Liver (tissue), 9 donors: ENCODE measurements around the gene DLX2. TPM values are rescaled to one million over a fixed set of nuclear protein-coding genes. Genes with fewer than 3 reads are reported as not detected.
"Not testable (repeated sequence)": the region's sequence is repeated elsewhere in the genome, so short reads cannot be mapped to it uniquely, and the experiment has no call there.

Source experiments
- DNase-seq: peaks from one replicate; pipeline ENCODE4 v3.0.0-alpha.2; 2017; ENCODE audit warnings: low spot score
- H3K27ac ChIP-seq, 2 donors: one replicate each; pipeline ENCODE4 v1.7.0; 2013; ENCODE audit warnings: inconsistent platforms in 2 of 2, low read length in 2 of 2, control low read depth in 1 of 2, low read depth in 1 of 2, mild to moderate bottlenecking in 1 of 2
- H3K27me3 ChIP-seq, 4 donors: one replicate each; pipeline versions ENCODE4 v1.6.1 to v1.7.0; 2013; ENCODE audit warnings: low read length in 3 of 4, inconsistent platforms in 1 of 4, mild to moderate bottlenecking in 1 of 4, moderate library complexity in 1 of 4; ENCODE audit not compliant: control insufficient read depth in 4 of 4, insufficient read depth in 4 of 4
- H3K36me3 ChIP-seq, 4 donors: one replicate each; pipeline versions ENCODE4 v1.6.1 to v1.7.0; 2013; ENCODE audit warnings: low read length in 3 of 4, mild to moderate bottlenecking in 3 of 4, low read depth in 1 of 4, moderate library complexity in 1 of 4; ENCODE audit not compliant: control insufficient read depth in 4 of 4, insufficient read depth in 3 of 4
- H3K4me1 ChIP-seq, 4 donors: one replicate each; pipeline versions ENCODE4 v1.6.1 to v1.7.0; 2013; ENCODE audit warnings: low read length in 3 of 4, mild to moderate bottlenecking in 3 of 4, moderate library complexity in 1 of 4; ENCODE audit not compliant: control insufficient read depth in 4 of 4, insufficient read depth in 4 of 4
- H3K4me3 ChIP-seq, 3 donors: one replicate each; pipeline versions ENCODE4 v1.6.1 to v1.7.0; 2013; ENCODE audit warnings: low read length in 3 of 3, control low read depth in 1 of 3, low read depth in 1 of 3, mild to moderate bottlenecking in 1 of 3
- H3K9ac ChIP-seq, 2 donors: one replicate each; pipeline ENCODE4 v1.7.0; 2013; ENCODE audit warnings: low read length in 2 of 2, mild to moderate bottlenecking in 2 of 2, moderate library complexity in 2 of 2, control low read depth in 1 of 2, low read depth in 1 of 2
- H3K9me3 ChIP-seq, 4 donors: one replicate each; pipeline versions ENCODE4 v1.6.1 to v1.7.0; 2013; ENCODE audit warnings: low read length in 3 of 4; ENCODE audit not compliant: control insufficient read depth in 4 of 4
- ATF3 ChIP-seq: IDR thresholded peaks from 2 replicates; pipeline ENCODE4 v1.6.1; 2016; ENCODE audit warnings: antibody characterized with exemption
- EGR1 ChIP-seq, 2 donors: IDR thresholded peaks; 2 replicates each; pipeline ENCODE4 v1.6.1; 2016 to 2018; ENCODE audit warnings: antibody characterized with exemption in 2 of 2, low read depth in 2 of 2
- FOXA1 ChIP-seq: IDR thresholded peaks from 2 replicates; pipeline ENCODE4 v1.6.1; 2016; ENCODE audit warnings: antibody characterized with exemption
- HNF4A ChIP-seq, 2 donors: conservative IDR thresholded peaks; 2 replicates each; pipeline ENCODE4 v1.6.1; 2016; ENCODE audit warnings: antibody characterized with exemption in 2 of 2, mild to moderate bottlenecking in 2 of 2
- HNF4G ChIP-seq: IDR thresholded peaks from 2 replicates; pipeline ENCODE4 v1.6.1; 2016; ENCODE audit warnings: antibody characterized with exemption
- NR2F2 ChIP-seq: IDR thresholded peaks from 2 replicates; pipeline ENCODE4 v1.6.1; 2016; ENCODE audit warnings: antibody characterized with exemption
- SP1 ChIP-seq: IDR thresholded peaks from 2 replicates; pipeline ENCODE4 v1.6.1; 2018; ENCODE audit warnings: antibody characterized with exemption, mild to moderate bottlenecking
- ZBTB33 ChIP-seq: IDR thresholded peaks from 2 replicates; pipeline ENCODE4 v1.6.1; 2016; ENCODE audit warnings: antibody characterized with exemption
- WGBS: extraction: QIAGEN DNeasy Blood & Tissue Kit; methylation state at CpG from one replicate; pipeline ENCODE4 v1.1.7; 2013; 5-methylcytosine and 5-hydroxymethylcytosine counted together
- polyA plus RNA-seq, 2 donors: library from polyadenylated mRNA; stranded (reverse) in 1 of 2; unstranded in 1 of 2; fragments of 200-250 nt in 1 of 2; fragments of >200 nt in 1 of 2; fragmentation: Nextera tagmentation in 1 of 2; extraction: Ambion mirVana in 1 of 2; gene quantifications; one replicate each; pipeline versions ENCODE4 v1.2.1 to v1.2.3, GENCODE V29; 2013 to 2015
- total RNA-seq, 2 donors: library from RNA; depleted of rRNA; stranded (reverse); fragments of >200 nt; gene quantifications; one replicate each; pipeline ENCODE4 v1.2.3, GENCODE V29; 2014
- TF ChIP-seq, protein P1 (sequence below): IDR thresholded peaks from 2 replicates; pipeline ENCODE4 v1.6.1; 2016; ENCODE audit warnings: antibody characterized with exemption, mild to moderate bottlenecking
- TF ChIP-seq, protein P2 (sequence below): fragments of 150-350 bp; IDR thresholded peaks from 2 replicates; pipeline ENCODE4 v1.5.1; 2017; ENCODE audit warnings: improper control_type of control experiment, low read depth, low read length; ENCODE audit not compliant: missing input control
- donor health status: healthy.
- donor health status: healthy.
- donor health status: healthy.
- donor health status: healthy.
- donor health status: healthy.

DLX2 gene
- total and polyA plus RNA-seq, 4 donors = not detected

DNA sequence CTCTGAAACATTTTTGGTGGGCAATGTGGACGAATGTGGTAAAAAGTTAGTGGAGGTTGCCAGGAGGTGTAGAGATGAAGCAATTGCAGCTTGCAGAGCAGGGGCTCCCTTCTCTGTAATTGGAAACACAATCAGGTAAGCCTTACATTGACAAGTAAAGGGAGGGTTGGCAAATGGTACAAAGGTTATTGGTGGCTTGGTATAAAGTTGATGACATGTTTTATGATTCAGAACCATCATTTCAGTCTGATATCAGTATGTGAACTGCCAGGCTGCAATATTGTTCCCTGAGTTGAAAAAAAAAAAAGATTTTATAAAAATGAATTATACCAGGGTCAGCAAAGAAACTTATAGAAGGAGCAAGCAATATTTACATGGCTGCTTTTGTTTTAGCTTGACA is 31.8 kb downstream of the DLX2 start (continued):
- TF ChIP-seq, protein P1, sequence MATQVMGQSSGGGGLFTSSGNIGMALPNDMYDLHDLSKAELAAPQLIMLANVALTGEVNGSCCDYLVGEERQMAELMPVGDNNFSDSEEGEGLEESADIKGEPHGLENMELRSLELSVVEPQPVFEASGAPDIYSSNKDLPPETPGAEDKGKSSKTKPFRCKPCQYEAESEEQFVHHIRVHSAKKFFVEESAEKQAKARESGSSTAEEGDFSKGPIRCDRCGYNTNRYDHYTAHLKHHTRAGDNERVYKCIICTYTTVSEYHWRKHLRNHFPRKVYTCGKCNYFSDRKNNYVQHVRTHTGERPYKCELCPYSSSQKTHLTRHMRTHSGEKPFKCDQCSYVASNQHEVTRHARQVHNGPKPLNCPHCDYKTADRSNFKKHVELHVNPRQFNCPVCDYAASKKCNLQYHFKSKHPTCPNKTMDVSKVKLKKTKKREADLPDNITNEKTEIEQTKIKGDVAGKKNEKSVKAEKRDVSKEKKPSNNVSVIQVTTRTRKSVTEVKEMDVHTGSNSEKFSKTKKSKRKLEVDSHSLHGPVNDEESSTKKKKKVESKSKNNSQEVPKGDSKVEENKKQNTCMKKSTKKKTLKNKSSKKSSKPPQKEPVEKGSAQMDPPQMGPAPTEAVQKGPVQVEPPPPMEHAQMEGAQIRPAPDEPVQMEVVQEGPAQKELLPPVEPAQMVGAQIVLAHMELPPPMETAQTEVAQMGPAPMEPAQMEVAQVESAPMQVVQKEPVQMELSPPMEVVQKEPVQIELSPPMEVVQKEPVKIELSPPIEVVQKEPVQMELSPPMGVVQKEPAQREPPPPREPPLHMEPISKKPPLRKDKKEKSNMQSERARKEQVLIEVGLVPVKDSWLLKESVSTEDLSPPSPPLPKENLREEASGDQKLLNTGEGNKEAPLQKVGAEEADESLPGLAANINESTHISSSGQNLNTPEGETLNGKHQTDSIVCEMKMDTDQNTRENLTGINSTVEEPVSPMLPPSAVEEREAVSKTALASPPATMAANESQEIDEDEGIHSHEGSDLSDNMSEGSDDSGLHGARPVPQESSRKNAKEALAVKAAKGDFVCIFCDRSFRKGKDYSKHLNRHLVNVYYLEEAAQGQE = no peak
- no peak for TF ChIP-seq HNF4A (conservative IDR thresholded peaks at IDR 0.05)
- TF ChIP-seq FOXA1 = no peak

DNA sequence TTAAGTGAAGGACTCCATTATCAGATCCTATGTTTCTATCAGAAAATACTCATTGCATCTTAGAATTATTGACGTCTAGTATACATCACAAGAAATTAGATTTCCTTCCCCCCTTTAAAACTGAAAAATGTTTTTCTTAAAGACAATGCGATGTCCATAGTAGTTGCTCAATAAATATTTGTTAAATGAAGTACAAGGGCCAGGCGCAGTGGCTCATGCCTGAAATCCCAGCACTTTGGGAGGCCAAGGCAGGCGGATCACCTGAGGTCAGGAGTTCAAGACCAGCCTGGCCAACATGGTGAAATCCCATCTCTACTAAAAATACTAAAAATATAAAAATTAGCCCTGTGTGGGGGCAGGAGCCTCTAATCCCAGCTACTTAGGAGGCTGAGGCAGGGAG is 34.8 kb downstream of the DLX2 start:
- H3K4me3 ChIP-seq, H3K9ac ChIP-seq, H3K36me3 ChIP-seq, DNase-seq, H3K9me3 ChIP-seq, H3K4me1 ChIP-seq, H3K27me3 ChIP-seq, H3K27ac ChIP-seq: not testable (repeated sequence)
- 97% methylated on average over 4 of the region's 4 CpGs for WGBS

DNA sequence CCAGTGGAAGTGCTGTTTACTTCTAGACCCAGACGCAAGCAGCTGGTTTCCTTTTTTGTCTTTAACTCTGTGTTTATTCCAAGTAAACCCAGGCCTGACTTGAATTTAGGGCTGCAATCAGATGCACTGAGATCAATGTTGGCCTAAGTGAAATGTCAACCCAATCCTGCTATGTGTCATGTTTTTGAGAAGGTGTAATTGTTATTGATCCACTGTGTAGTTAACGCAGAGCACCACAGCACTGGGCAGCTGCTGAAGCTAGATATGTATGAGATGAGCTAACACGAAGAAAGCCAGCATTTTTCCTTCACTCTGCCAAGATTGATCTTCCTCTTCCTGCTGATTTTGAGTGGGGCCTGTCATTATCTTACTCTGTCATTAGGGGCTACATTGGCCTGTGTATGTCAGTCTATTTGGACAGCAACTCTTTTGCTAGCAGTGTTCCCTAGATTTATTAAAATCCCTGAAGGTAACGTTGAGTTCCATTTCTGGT is 36.3 kb downstream of the DLX2 start:
- Histone ChIP-seq H3K27ac (no peak overlapping the region), H3K4me1 (peaks cover 0 to 1% (median 0%) of the 10 kb centered on the region in 4 donors), H3K36me3 (peaks cover 0 to 2% (median 0%) of the 10 kb centered on the region in 4 donors), H3K9me3 (no peaks in the 10 kb centered on the region), H3K9ac (no peak overlapping the region), H3K27me3 (no peaks in the 10 kb centered on the region), H3K4me3 (no peak overlapping the region)
- DNase-seq = no peak
- WGBS = 86% methylated on average over 4 of the region's 4 CpGs
- no peak for TF ChIP-seq ATF3
- TF ChIP-seq NR2F2 = no peak
- TF ChIP-seq EGR1 (IDR thresholded peaks at IDR 0.05; ENCODE audit: low read depth in 2 of 2) = no peak
- TF ChIP-seq ZBTB33 = no peak

DNA sequence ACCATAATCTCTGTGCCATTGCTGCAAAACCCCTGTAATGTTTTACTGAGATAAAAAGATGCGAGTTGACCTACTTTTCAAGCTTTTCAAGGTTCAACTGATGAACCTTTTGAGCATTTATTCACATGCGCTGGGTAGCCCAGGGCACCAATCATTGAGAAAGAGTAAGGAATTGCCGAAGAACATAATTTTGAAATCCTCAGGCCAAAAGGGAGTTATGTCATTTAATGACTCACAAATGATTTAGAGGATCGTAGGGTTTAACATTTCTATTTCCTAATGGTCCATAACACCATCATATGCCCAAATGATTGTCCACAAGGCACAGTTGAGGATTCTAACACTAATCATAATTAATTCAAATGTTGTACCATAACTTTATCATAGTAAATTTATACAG is 37.6 kb downstream of the DLX2 start:
- WGBS = 95% methylated on average over 4 of the region's 4 CpGs
- H3K4me1 ChIP-seq = peaks cover 0 to 1% (median 0%) of the 10 kb centered on the region in 4 donors
- no peaks in the 10 kb centered on the region for H3K27me3 ChIP-seq
- no peak overlapping the region for H3K4me3 ChIP-seq
- H3K27ac ChIP-seq = no peak overlapping the region
- TF ChIP-seq, protein P2, sequence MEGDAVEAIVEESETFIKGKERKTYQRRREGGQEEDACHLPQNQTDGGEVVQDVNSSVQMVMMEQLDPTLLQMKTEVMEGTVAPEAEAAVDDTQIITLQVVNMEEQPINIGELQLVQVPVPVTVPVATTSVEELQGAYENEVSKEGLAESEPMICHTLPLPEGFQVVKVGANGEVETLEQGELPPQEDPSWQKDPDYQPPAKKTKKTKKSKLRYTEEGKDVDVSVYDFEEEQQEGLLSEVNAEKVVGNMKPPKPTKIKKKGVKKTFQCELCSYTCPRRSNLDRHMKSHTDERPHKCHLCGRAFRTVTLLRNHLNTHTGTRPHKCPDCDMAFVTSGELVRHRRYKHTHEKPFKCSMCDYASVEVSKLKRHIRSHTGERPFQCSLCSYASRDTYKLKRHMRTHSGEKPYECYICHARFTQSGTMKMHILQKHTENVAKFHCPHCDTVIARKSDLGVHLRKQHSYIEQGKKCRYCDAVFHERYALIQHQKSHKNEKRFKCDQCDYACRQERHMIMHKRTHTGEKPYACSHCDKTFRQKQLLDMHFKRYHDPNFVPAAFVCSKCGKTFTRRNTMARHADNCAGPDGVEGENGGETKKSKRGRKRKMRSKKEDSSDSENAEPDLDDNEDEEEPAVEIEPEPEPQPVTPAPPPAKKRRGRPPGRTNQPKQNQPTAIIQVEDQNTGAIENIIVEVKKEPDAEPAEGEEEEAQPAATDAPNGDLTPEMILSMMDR = no peak
- TF ChIP-seq SP1 (no peak), EGR1 (IDR thresholded peaks at IDR 0.05; ENCODE audit: low read depth in 2 of 2) (no peak), HNF4G (no peak)
- H3K9me3 ChIP-seq = no peaks in the 10 kb centered on the region
- no peak overlapping the region for H3K9ac ChIP-seq
- H3K36me3 ChIP-seq = peaks cover 0 to 2% (median 0%) of the 10 kb centered on the region in 4 donors
- DNase-seq = no peak
